Measurements from ENCODE around the gene YTHDF1. TPM values are rescaled to one million over a fixed set of nuclear protein-coding genes. Genes with fewer than 3 reads are reported as not detected.

The YTHDF1 gene
- total and polyA plus RNA-seq, 2 of the 4 experiments (the other 2 are of a cell fraction) = 10.9 to 22.6 TPM

DNA sequence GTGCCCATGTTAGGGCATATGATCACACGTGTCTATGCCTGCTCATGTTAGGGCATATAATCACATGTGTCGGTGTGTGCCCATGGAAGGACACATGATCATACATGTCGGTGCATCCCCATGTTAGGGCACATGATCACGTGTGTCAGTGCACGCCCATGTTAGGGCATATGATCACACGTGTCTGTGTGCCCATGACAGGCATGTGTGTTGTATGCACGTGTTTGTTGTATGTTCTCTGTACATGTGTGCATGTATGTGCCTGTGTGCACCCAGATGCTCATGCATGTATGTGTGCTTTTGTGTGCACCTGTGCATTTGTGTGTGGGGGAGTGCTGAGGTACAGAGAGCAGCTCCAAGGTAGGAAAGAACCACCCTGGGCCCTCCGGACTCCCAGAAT is 29.8 kb downstream of the YTHDF1 start (continued):
- TF ChIP-seq MAZ (IDR thresholded peaks at IDR 0.05; ENCODE audit: borderline replicate concordance, low read depth, low read length) = no peak

GRCh38 chr20:63185215-63185796 is 30.6 kb downstream of the YTHDF1 start:
- no peak overlapping the region for H4K91ac ChIP-seq (ENCODE audit: insufficient read depth, low read depth, low read length)
- no peak for DNase-seq
- no peaks in the 10 kb centered on the region for H3K4me1 ChIP-seq (ENCODE audit: control insufficient read depth, insufficient read depth, low read length)
- ChIA-PET POLR2A (ENCODE audit: unreplicated experiment) (no interaction called here), CTCF (no interaction called here)
- H3K23ac ChIP-seq (ENCODE audit: low read depth, low read length) = no peak overlapping the region
- dilution Hi-C loops (cut with HindIII; ENCODE audit: low sequenced_read_pairs, unreplicated experiment) = no loop called here
- H4K5ac ChIP-seq (ENCODE audit: low read depth, low read length) = no peak overlapping the region
- no peak overlapping the region for H3K56ac ChIP-seq (ENCODE audit: extremely low read depth, insufficient read depth, low read length)
- ATAC-seq (ENCODE audit: low read depth) = no peak
- H2AK9ac ChIP-seq (replicated peaks; ENCODE audit: low read depth, low read length, poor library complexity) = no peak overlapping the region
- no peak overlapping the region for H4K8ac ChIP-seq (ENCODE audit: low read depth in 2 of 2, low read length in 2 of 2)
- no peak overlapping the region for H2BK120ac ChIP-seq (ENCODE audit: low read depth, low read length)
- H2AFZ ChIP-seq (replicated peaks; ENCODE audit: low read length, poor library complexity) = no peak overlapping the region
- peaks cover 9% of the 10 kb centered on the region for H3K9me1 ChIP-seq (ENCODE audit: insufficient read depth, low read length)
- H3K4ac ChIP-seq (ENCODE audit: low read depth, low read length) = no peak overlapping the region
- peaks cover 23% of the 10 kb centered on the region; the same call in 1 of the 2 replicates for H3K27me3 ChIP-seq (ENCODE audit: control insufficient read depth, insufficient read depth, low read length)
- H3K14ac ChIP-seq (replicated peaks; ENCODE audit: low read depth, low read length) = no peak overlapping the region
- H3K27ac ChIP-seq (ENCODE audit: insufficient read depth, low read length) = no peak overlapping the region
- H4K20me1 ChIP-seq (ENCODE audit: insufficient read depth, low read length) = peaks cover 11% of the 10 kb centered on the region
- no peak overlapping the region for H2AK5ac ChIP-seq (ENCODE audit: low read depth, low read length)
- H2BK15ac ChIP-seq (ENCODE audit: low read depth, low read length) = no peak overlapping the region
- H2BK5ac ChIP-seq (ENCODE audit: low read depth, low read length, poor library complexity, severe bottlenecking) = no peak overlapping the region
- H3K9ac ChIP-seq (ENCODE audit: low read depth, low read length) = no peak overlapping the region
- no peak overlapping the region for H3K18ac ChIP-seq (ENCODE audit: low read depth, low read length)
- no peak overlapping the region for H3K4me3 ChIP-seq (ENCODE audit: insufficient read depth, low read depth, low read length)
- H3K9me3 ChIP-seq (ENCODE audit: control insufficient read depth, insufficient read depth, low read length) = no peaks in the 10 kb centered on the region
- WGBS, 2 experiments (ENCODE audit: extremely low coverage in 2 of 2, insufficient read length in 1 of 2) = 92% methylated on average over 21 of the region's 21 CpGs; no CpG with 5 or more reads in 1 of the 2 experiments
- H3K4me2 ChIP-seq (ENCODE audit: low read depth, low read length) = no peak overlapping the region
- H3K79me1 ChIP-seq (ENCODE audit: low read depth in 1 of 2, low read length in 2 of 2) = no peaks in the 10 kb centered on the region
- no TSS peak for BruUV-seq (replicated peaks)
- H2BK20ac ChIP-seq (ENCODE audit: low read depth, low read length) = no peak overlapping the region
- no peaks in the 10 kb centered on the region for H3K36me3 ChIP-seq (ENCODE audit: control insufficient read depth, insufficient read depth, low read length)
- in situ Hi-C loops (cut with MboI; ENCODE audit: low sequenced_read_pairs) = no loop called here
- intact Hi-C loops (cut with micrococcal nuclease) = loop anchor here (10.0 kb wide), 1 partner anchor 131 kb away; no protein-coding TSS in a partner anchor
- TF ChIP-seq MXI1 (IDR thresholded peaks at IDR 0.05; ENCODE audit: borderline replicate concordance, low read depth, low read length) (no peak), FOS (IDR thresholded peaks at IDR 0.05; ENCODE audit: low read depth, low read length) (no peak), POLR2A (IDR thresholded peaks at IDR 0.05; ENCODE audit: low read depth, low read length) (no peak), MAZ (IDR thresholded peaks at IDR 0.05; ENCODE audit: borderline replicate concordance, low read depth, low read length) (no peak), RAD21 (IDR thresholded peaks at IDR 0.05; ENCODE audit: low read length) (no peak), RFX5 (IDR thresholded peaks at IDR 0.05; ENCODE audit: low read depth, low read length) (no peak), NFE2L2 (IDR thresholded peaks at IDR 0.05; ENCODE audit: low read depth, low read length) (no peak), MAFK (IDR thresholded peaks at IDR 0.05; ENCODE audit: low read depth, low read length) (no peak), CHD1 (IDR thresholded peaks at IDR 0.05; ENCODE audit: low read depth, low read length) (no peak), CEBPB (IDR thresholded peaks at IDR 0.05; ENCODE audit: low read depth, low read length) (no peak), BHLHE40 (IDR thresholded peaks at IDR 0.05; ENCODE audit: low read depth, low read length) (no peak), SMC3 (IDR thresholded peaks at IDR 0.05; ENCODE audit: low read depth, low read length) (no peak), CTCF (conservative IDR thresholded peaks at IDR 0.05; ENCODE audit: low read depth, low read length) (no peak)
- TF ChIP-seq, protein P1, sequence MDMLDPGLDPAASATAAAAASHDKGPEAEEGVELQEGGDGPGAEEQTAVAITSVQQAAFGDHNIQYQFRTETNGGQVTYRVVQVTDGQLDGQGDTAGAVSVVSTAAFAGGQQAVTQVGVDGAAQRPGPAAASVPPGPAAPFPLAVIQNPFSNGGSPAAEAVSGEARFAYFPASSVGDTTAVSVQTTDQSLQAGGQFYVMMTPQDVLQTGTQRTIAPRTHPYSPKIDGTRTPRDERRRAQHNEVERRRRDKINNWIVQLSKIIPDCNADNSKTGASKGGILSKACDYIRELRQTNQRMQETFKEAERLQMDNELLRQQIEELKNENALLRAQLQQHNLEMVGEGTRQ (IDR thresholded peaks at IDR 0.05; ENCODE audit: low read depth, low read length) = no peak
